Progenitor cell of endocrine pancreas (in vitro differentiated cells): Measurements from ENCODE around the gene FBXL13. TPM values are rescaled to one million over a fixed set of nuclear protein-coding genes. Genes with fewer than 3 reads are reported as not detected.

Experiments
- DNase-seq: peaks from one replicate; pipeline ENCODE4 v3.0.0; 2021; ENCODE audit warnings: low spot score; ENCODE audit not compliant: unreplicated experiment
- H3K27ac Mint-ChIP-seq: 2 replicates; pipeline ENCODE4 v1.8.0; 2021; ENCODE audit warnings: mild to moderate bottlenecking, moderate library complexity, mixed read lengths
- H3K27me3 Mint-ChIP-seq: 2 replicates; pipeline ENCODE4 v1.8.0; 2021; ENCODE audit warnings: mixed read lengths
- H3K36me3 Mint-ChIP-seq: 2 replicates; pipeline ENCODE4 v1.8.0; 2022; ENCODE audit warnings: mixed read lengths; ENCODE audit not compliant: insufficient read depth
- H3K4me1 Mint-ChIP-seq: 2 replicates; pipeline ENCODE4 v1.8.0; 2021; ENCODE audit warnings: low read depth, mixed read lengths
- H3K4me3 Mint-ChIP-seq: 2 replicates; pipeline ENCODE4 v1.8.0; 2021; ENCODE audit warnings: low read depth, mild to moderate bottlenecking, moderate library complexity, mixed read lengths
- H3K9me3 Mint-ChIP-seq: 2 replicates; pipeline ENCODE4 v1.8.0; 2021; ENCODE audit warnings: low read depth, mixed read lengths
- CTCF ChIP-seq: fragments of 200-600 bp; sonication (generic); IDR thresholded peaks from one replicate; pipeline ENCODE4 v1.5.0; 2021; ENCODE audit warnings: antibody characterized with exemption, mild to moderate bottlenecking; ENCODE audit not compliant: unreplicated experiment
- total RNA-seq: library from RNA; stranded (reverse); gene quantifications from 2 replicates; pipeline ENCODE4 v1.2.1, GENCODE V29; 2021

The FBXL13 gene
- total RNA-seq, 1 donor from 2014 or later, result 9.1 TPM

GRCh38 chr7:102931757-102932156 is 142.8 kb downstream of the FBXL13 start:
- Mint-ChIP-seq H3K36me3 (peaks cover 1% of the 10 kb centered on the region), H3K4me1 (peaks cover 15% of the 10 kb centered on the region), H3K9me3 (no peaks in the 10 kb centered on the region), H3K4me3 (no peak overlapping the region), H3K27ac (no peak overlapping the region), H3K27me3 (peaks cover 16% of the 10 kb centered on the region)
- no peak for DNase-seq
- TF ChIP-seq CTCF, result no peak

- Mint-ChIP-seq H3K27me3 (no peaks in the 10 kb centered on the region), H3K9me3 (no peaks in the 10 kb centered on the region), H3K36me3 (peaks cover 1% of the 10 kb centered on the region), H3K27ac (no peak overlapping the region), H3K4me3 (no peak overlapping the region), H3K4me1 (no peaks in the 10 kb centered on the region)
- DNase-seq, result no peak
- no peak for TF ChIP-seq CTCF
Measured at GRCh38 chr7:102927312-102927933, 147.2 kb downstream of the FBXL13 start.

GRCh38 chr7:102926783-102927140 is 147.8 kb downstream of the FBXL13 start:
- H3K27ac Mint-ChIP-seq, result no peak overlapping the region
- H3K4me1 Mint-ChIP-seq, result no peaks in the 10 kb centered on the region
- no peak for DNase-seq
- H3K27me3 Mint-ChIP-seq, result no peaks in the 10 kb centered on the region
- no peaks in the 10 kb centered on the region for H3K9me3 Mint-ChIP-seq
- peaks cover 1% of the 10 kb centered on the region for H3K36me3 Mint-ChIP-seq
- no peak for TF ChIP-seq CTCF
- H3K4me3 Mint-ChIP-seq, result no peak overlapping the region

GRCh38 chr7:102925976-102926782 is 148.4 kb downstream of the FBXL13 start:
- H3K9me3 Mint-ChIP-seq, result no peaks in the 10 kb centered on the region
- no peaks in the 10 kb centered on the region for H3K27me3 Mint-ChIP-seq
- no peak overlapping the region for H3K27ac Mint-ChIP-seq
- H3K4me3 Mint-ChIP-seq, result no peak overlapping the region
- H3K4me1 Mint-ChIP-seq, result no peaks in the 10 kb centered on the region
- H3K36me3 Mint-ChIP-seq, result peaks cover 1% of the 10 kb centered on the region
- no peak for TF ChIP-seq CTCF
- DNase-seq, result no peak

GRCh38 chr7:102918845-102919244 is 155.8 kb downstream of the FBXL13 start:
- DNase-seq, result no peak
- H3K36me3 Mint-ChIP-seq, result peaks cover 1% of the 10 kb centered on the region
- H3K27ac Mint-ChIP-seq, result no peak overlapping the region
- no peaks in the 10 kb centered on the region for H3K27me3 Mint-ChIP-seq
- H3K4me1 Mint-ChIP-seq, result no peaks in the 10 kb centered on the region
- TF ChIP-seq CTCF, result no peak
- no peak overlapping the region for H3K4me3 Mint-ChIP-seq
- no peaks in the 10 kb centered on the region for H3K9me3 Mint-ChIP-seq
